Pancreas (tissue), 10 donors: Measurements from ENCODE around the gene ACSL6. TPM values are rescaled to one million over a fixed set of nuclear protein-coding genes. Genes with fewer than 3 reads are reported as not detected.

Experiments
- ATAC-seq, 4 donors: fragments of 200-7000 bp; cut with Tn5 transposase; one replicate each; pipeline versions ENCODE4 v1.8.0 to v1.9.1; 2020; ENCODE audit warnings: mild to moderate bottlenecking in 4 of 4, moderate library complexity in 4 of 4
- DNase-seq, 6 donors: peaks; one replicate each; pipeline ENCODE4 v3.0.0-alpha.2; 2020
- FAIRE-seq: peaks from 2 replicates; lab custom pipeline; 2012; peaks lifted over from hg19 to GRCh38; lab: Jason Lieb, UNC
- H3K27ac ChIP-seq, 4 donors: fragments of 200-600 bp; sonication (generic); 1 replicate in 3 of 4; 2 replicates in 1 of 4; pipeline versions ENCODE4 v1.5.0 to v1.8.0; 2020
- H3K27me3 ChIP-seq, 4 donors: fragments of 200-600 bp; one replicate each; pipeline ENCODE4 v1.8.0; 2021
- H3K36me3 ChIP-seq, 3 donors: fragments of 200-600 bp; sonication (generic) in 1 of 3; one replicate each; pipeline versions ENCODE4 v1.5.0 to v1.8.0; 2020 to 2021
- H3K4me1 ChIP-seq, 3 donors: fragments of 200-600 bp; one replicate each; pipeline ENCODE4 v1.8.0; 2021
- H3K4me3 ChIP-seq, 4 donors: fragments of 200-600 bp; sonication (generic) in 2 of 4; one replicate each; pipeline versions ENCODE4 v1.5.0 to v1.8.0; 2020 to 2021
- H3K9me3 ChIP-seq, 4 donors: fragments of 200-600 bp; one replicate each; pipeline ENCODE4 v1.8.0; 2021
- WGBS, 2 donors: extraction: QIAGEN DNeasy Blood & Tissue Kit; methylation state at CpG; one replicate each; pipeline ENCODE4 v1.1.7; 2013; 5-methylcytosine and 5-hydroxymethylcytosine counted together
- intact Hi-C, 3 donors: fragments of 100-400 bp; cut with DNase I; formaldehyde crosslinking; loops; one replicate each; pipeline versions ENCODE4 v1.11.1 to v1.14.2; 2022
- polyA plus RNA-seq, 2 donors: library from polyadenylated mRNA; stranded (reverse); fragments of 200-250 nt; gene quantifications; one replicate each; pipeline ENCODE4 v1.2.3, GENCODE V29; 2013
- total RNA-seq, 6 donors: library from RNA; stranded (reverse); fragmentation: NEBNext Ultra II Directional in 4 of 6; extraction: Animal tissue kit (Norgen Biotek cat#: 25700) in 4 of 6; gene quantifications; one replicate each; pipeline versions ENCODE4 v1.2.1 to v1.2.4, GENCODE V29; 2021 to 2023
- TF ChIP-seq, protein P1 (sequence below), 4 donors: fragments of 200-600 bp; sonication (generic) in 3 of 4; IDR thresholded peaks; one replicate each; pipeline versions ENCODE4 v1.5.0 to v1.8.0; 2021; ENCODE audit warnings: antibody characterized with exemption in 4 of 4
- donor health status: healthy with polysubstance abuse.
- donor health status: DM: no; HTN: no; CAD: no; lungs with moderate emphysema.
- donor health status: DM: no; HTN: no; CAD: no.
- donor health status: control.
- donor health status: control.
- donor health status: Bipolar disorder and iron deficiency.
- donor health status: DM: yes; HTN: yes; CAD: no.
- donor health status: DM: no; HTN: no; CAD: no.
- donor health status: DM: no; HTN: no; CAD: no.
- donor health status: DM: yes; HTN: yes; CAD: no.

ACSL6 gene
- total and polyA plus RNA-seq, 8 donors: 0.83 to 3.3 (median 1.1) TPM

DNA sequence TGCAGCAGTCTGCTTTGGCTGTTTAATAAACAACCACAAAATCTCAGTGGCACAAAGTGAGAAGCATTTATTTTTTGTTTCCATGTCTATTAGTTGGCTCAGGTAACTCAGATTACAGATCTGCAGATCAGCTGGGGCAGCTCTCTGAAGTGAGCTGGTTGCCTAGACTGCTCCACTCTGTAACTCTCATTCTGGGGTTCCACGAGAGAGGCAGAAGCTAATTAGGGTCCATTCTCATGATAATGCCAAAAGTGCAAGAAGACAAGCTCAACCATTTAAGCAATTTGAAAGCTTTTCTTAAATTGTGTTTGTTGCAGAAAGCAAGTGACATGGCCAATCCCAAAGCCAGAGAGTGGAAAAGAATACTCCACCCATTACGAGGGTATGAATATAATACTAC, 79.2 kb downstream of the ACSL6 start:
- H3K36me3 ChIP-seq: no peaks in the 10 kb centered on the region
- ATAC-seq (no peak), FAIRE-seq (no peak), DNase-seq (no peak)
- intact Hi-C loops: no loop called here
- no peaks in the 10 kb centered on the region for H3K27me3 ChIP-seq
- H3K27ac ChIP-seq: no peak overlapping the region
- H3K4me3 ChIP-seq: no peak overlapping the region
- no peaks in the 10 kb centered on the region for H3K9me3 ChIP-seq
- TF ChIP-seq, protein P1, sequence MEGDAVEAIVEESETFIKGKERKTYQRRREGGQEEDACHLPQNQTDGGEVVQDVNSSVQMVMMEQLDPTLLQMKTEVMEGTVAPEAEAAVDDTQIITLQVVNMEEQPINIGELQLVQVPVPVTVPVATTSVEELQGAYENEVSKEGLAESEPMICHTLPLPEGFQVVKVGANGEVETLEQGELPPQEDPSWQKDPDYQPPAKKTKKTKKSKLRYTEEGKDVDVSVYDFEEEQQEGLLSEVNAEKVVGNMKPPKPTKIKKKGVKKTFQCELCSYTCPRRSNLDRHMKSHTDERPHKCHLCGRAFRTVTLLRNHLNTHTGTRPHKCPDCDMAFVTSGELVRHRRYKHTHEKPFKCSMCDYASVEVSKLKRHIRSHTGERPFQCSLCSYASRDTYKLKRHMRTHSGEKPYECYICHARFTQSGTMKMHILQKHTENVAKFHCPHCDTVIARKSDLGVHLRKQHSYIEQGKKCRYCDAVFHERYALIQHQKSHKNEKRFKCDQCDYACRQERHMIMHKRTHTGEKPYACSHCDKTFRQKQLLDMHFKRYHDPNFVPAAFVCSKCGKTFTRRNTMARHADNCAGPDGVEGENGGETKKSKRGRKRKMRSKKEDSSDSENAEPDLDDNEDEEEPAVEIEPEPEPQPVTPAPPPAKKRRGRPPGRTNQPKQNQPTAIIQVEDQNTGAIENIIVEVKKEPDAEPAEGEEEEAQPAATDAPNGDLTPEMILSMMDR (IDR thresholded peaks at IDR 0.05): no peak
- H3K4me1 ChIP-seq: no peaks in the 10 kb centered on the region
- WGBS, 2 donors: 77 to 80% methylated on average over 2 of the region's 2 CpGs

DNA sequence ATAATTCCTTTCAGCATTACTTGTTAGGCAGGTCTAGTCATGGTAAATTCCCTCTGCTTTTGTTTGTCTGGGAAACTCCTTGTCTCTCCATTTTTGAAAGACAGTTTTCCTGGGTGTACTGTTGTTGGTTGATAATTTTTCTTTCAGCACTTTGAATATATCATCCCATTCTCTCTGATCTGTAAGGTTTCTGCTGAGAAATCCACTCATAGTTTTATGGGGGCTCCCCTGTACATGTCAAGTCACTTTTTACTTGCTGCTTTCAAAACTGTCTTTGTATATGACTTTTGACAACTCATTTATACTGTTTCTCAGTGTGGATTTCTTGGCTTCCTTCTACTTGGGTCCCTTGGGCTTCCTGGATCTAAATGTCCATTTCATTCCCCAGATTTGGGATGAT, 82.5 kb downstream of the ACSL6 start:
- Histone ChIP-seq H3K4me1 (no peaks in the 10 kb centered on the region), H3K4me3 (no peak overlapping the region), H3K36me3 (no peaks in the 10 kb centered on the region), H3K9me3 (no peaks in the 10 kb centered on the region), H3K27me3 (no peaks in the 10 kb centered on the region), H3K27ac (no peak overlapping the region)
- DNase-seq: no peak
- TF ChIP-seq, protein P1 (IDR thresholded peaks at IDR 0.05): no peak
- ATAC-seq: no peak
- intact Hi-C loops: no loop called here
- no peak for FAIRE-seq

DNA sequence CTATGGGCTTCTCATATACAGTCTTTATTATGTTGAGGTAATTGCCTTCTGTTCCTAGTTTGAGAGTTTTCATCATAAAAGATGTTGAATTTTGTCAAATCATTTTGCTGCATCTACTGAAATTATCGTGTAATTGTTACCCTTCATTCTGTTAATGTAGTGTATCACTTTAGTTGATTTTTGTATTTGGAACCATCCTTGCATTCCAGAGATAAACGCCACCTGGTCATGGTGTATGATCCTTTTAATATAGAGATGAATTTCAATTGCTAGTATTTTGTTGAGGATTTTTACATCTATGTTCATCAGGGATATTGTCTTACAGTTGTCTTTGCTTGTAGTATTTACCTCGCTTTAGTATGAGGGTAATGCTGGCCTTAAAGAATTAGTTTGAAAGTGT, 85.3 kb downstream of the ACSL6 start:
- Histone ChIP-seq H3K27me3 (no peaks in the 10 kb centered on the region), H3K9me3 (no peaks in the 10 kb centered on the region), H3K36me3 (no peaks in the 10 kb centered on the region), H3K4me3 (no peak overlapping the region), H3K4me1 (no peaks in the 10 kb centered on the region), H3K27ac (no peak overlapping the region)
- no peak for FAIRE-seq
- 74 to 77% methylated on average over 3 of the region's 3 CpGs for WGBS, 2 donors
- TF ChIP-seq, protein P1 (IDR thresholded peaks at IDR 0.05): no peak
- intact Hi-C loops: no loop called here
- ATAC-seq: no peak
- no peak for DNase-seq

DNA sequence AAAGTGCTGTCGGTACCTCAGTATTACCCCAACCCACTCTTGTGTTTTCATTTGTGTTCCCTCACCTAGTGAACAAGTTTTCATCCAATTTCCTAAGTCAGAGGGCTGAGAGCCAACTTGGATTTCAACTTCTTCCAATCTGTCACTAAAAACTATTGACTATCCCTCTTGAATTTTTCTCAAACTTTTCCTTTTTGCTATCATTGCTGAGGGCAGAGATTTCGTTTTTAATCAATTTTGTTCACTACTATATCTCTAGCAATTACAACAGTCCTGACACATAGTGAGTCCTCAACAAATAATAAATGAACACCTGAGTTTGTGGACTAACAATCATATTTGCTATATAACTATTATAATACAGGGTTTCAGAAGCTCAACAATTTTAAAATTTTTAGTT, 95.0 kb downstream of the ACSL6 start:
- intact Hi-C loops: no loop called here

DNA sequence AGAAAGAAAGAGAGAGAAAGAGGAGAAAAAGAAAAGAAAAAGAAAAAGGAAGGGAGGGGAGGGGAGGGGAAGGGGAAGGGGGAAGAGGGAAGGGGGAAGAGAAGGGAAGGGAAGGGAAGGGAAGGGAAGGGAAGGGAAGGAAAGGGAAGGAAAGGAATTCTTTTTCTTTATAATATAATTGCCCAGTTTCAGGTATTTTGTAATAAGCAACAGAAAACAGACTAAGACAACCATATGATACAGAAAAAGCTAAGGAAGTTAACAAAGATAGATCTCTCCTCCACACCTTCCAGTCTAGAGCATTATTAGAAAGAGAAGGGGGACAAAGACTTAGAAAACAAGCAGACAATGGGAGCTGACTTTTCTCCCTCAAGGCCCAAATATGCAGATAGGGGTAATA, 97.0 kb downstream of the ACSL6 start:
- ATAC-seq (no peak), FAIRE-seq (no peak), DNase-seq (no peak)
- Histone ChIP-seq H3K4me1 (no peaks in the 10 kb centered on the region), H3K36me3 (no peaks in the 10 kb centered on the region), H3K27ac (no peak overlapping the region), H3K4me3 (no peak overlapping the region), H3K9me3 (no peaks in the 10 kb centered on the region), H3K27me3 (no peaks in the 10 kb centered on the region)
- intact Hi-C loops: no loop called here
- TF ChIP-seq, protein P1 (IDR thresholded peaks at IDR 0.05): no peak

More for the DNA sequence above, 95.0 kb downstream of the ACSL6 start:
- Histone ChIP-seq H3K27ac (no peak overlapping the region), H3K4me1 (no peaks in the 10 kb centered on the region), H3K9me3 (no peaks in the 10 kb centered on the region), H3K27me3 (no peaks in the 10 kb centered on the region), H3K4me3 (no peak overlapping the region), H3K36me3 (no peaks in the 10 kb centered on the region)
- TF ChIP-seq, protein P1 (IDR thresholded peaks at IDR 0.05): no peak
- FAIRE-seq (no peak), DNase-seq (no peak), ATAC-seq (no peak)
- 52 to 62% methylated on average over 2 of the region's 2 CpGs for WGBS, 2 donors
